Left lung (tissue), 10 donors: ENCODE measurements around the gene CD300LG. TPM values are rescaled to one million over a fixed set of nuclear protein-coding genes. Genes with fewer than 3 reads are reported as not detected.

Experiments
- ATAC-seq: fragments of 200-7000 bp; cut with Tn5 transposase; one replicate; pipeline ENCODE4 v1.9.1; 2020; ENCODE audit warnings: moderate library complexity
- DNase-seq, 4 donors: peaks; one replicate each; pipeline ENCODE4 v3.0.0-alpha.2; 2013 to 2020
- H3K27ac ChIP-seq, 2 donors: fragments of 200-600 bp; sonication (generic) in 1 of 2; one replicate each; pipeline versions ENCODE4 v1.5.0 to v1.8.0; 2020 to 2021
- H3K27me3 ChIP-seq, 2 donors: fragments of 200-600 bp; sonication (generic) in 1 of 2; one replicate each; pipeline versions ENCODE4 v1.5.0 to v1.8.0; 2020 to 2021
- H3K36me3 ChIP-seq, 2 donors: fragments of 200-600 bp; sonication (generic) in 1 of 2; one replicate each; pipeline versions ENCODE4 v1.5.0 to v1.8.0; 2020 to 2021
- H3K4me1 ChIP-seq, 2 donors: fragments of 200-600 bp; one replicate each; pipeline ENCODE4 v1.8.0; 2021
- H3K4me3 ChIP-seq, 2 donors: fragments of 200-600 bp; sonication (generic) in 1 of 2; one replicate each; pipeline versions ENCODE4 v1.5.0 to v1.8.0; 2020 to 2021; ENCODE audit warnings: mild to moderate bottlenecking in 1 of 2
- H3K9me3 ChIP-seq, 2 donors: fragments of 200-600 bp; sonication (generic) in 1 of 2; one replicate each; pipeline versions ENCODE4 v1.5.0 to v1.8.0; 2020 to 2021
- CTCF ChIP-seq, 2 donors: fragments of 200-600 bp; sonication (generic) in 1 of 2; IDR thresholded peaks; one replicate each; pipeline versions ENCODE4 v1.5.0 to v1.8.0; 2021; ENCODE audit warnings: antibody characterized with exemption in 2 of 2
- intact Hi-C, 2 donors: fragments of 100-400 bp; cut with DNase I; formaldehyde crosslinking; loops; one replicate each; pipeline versions ENCODE4 v1.11.2 to v1.14.2; 2022
- polyA plus RNA-seq, 6 donors: library from polyadenylated mRNA; unstranded; fragments of 120-200 nt; gene quantifications; one replicate each; pipeline ENCODE4 v1.2.1, GENCODE V29; 2013; ENCODE audit not compliant: insufficient read length in 6 of 6
- total RNA-seq, 2 donors: library from RNA; stranded (reverse); fragmentation: NEBNext Ultra II Directional; extraction: Animal tissue kit (Norgen Biotek cat#: 25700); gene quantifications; one replicate each; pipeline ENCODE4 v1.2.1, GENCODE V29; 2021
- donor health status: DM: no; HTN: yes; CAD: no.
- donor health status: DM: no; HTN: no; CAD: no.

The CD300LG gene
- total and polyA plus RNA-seq, 8 donors, result 0.53 to 7.1 (median 1.5) TPM

- TF ChIP-seq CTCF (IDR thresholded peaks at IDR 0.05), result no peak
- no peaks in the 10 kb centered on the region for H3K9me3 ChIP-seq
- H3K27ac ChIP-seq, result no peak overlapping the region
- ATAC-seq (no peak), DNase-seq (no peak)
- H3K4me1 ChIP-seq, result peaks cover 5 to 8% of the 10 kb centered on the region in 2 donors
- intact Hi-C loops, result no loop called here
- peaks cover 0 to 56% of the 10 kb centered on the region in 2 donors for H3K36me3 ChIP-seq
- H3K4me3 ChIP-seq, result no peak overlapping the region
- H3K27me3 ChIP-seq, result no peaks in the 10 kb centered on the region
These were observed 30.3 kb upstream of the CD300LG start for GRCh38 chr17:43816336-43817320.

- ATAC-seq (no peak), DNase-seq (no peak)
- TF ChIP-seq CTCF (IDR thresholded peaks at IDR 0.05), result no peak
- Histone ChIP-seq H3K4me1 (peaks cover 5 to 10% of the 10 kb centered on the region in 2 donors), H3K27me3 (no peaks in the 10 kb centered on the region), H3K4me3 (no peak overlapping the region), H3K36me3 (peaks cover 0 to 48% of the 10 kb centered on the region in 2 donors), H3K27ac (no peak overlapping the region), H3K9me3 (no peaks in the 10 kb centered on the region)
- intact Hi-C loops, result no loop called here
These were observed 29.1 kb upstream of the CD300LG start for GRCh38 chr17:43817826-43818225.

DNA sequence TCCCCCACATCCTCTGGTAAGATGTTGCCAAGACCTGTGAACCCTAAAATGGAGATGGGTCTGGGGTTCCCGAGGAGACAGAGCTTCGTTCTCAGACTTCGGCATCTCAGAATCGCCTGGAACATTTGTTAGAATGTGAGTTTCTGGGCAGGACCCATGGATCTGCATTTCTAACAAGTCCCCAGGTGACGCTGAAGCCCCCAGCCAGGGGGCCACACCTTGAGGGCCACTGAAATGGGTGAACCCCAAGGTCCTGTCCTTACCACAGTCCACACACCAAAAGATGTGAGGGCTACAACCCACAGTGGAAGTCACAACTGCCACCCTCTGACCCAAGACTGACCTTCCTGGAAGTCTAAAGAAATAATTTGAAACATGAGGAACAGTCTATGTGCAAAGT lies 28.0 kb upstream of the CD300LG start:
- intact Hi-C loops, result no loop called here
- Histone ChIP-seq H3K27ac (no peak overlapping the region), H3K9me3 (no peaks in the 10 kb centered on the region), H3K4me1 (peaks cover 5 to 16% of the 10 kb centered on the region in 2 donors), H3K4me3 (no peak overlapping the region), H3K27me3 (no peaks in the 10 kb centered on the region), H3K36me3 (peaks cover 0 to 36% of the 10 kb centered on the region in 2 donors)
- no peak for TF ChIP-seq CTCF (IDR thresholded peaks at IDR 0.05)
- DNase-seq, result no peak
- ATAC-seq, result no peak

- DNase-seq (no peak), ATAC-seq (no peak)
- no peaks in the 10 kb centered on the region for H3K9me3 ChIP-seq
- H3K4me1 ChIP-seq, result peaks cover 0 to 12% of the 10 kb centered on the region in 2 donors
- no peaks in the 10 kb centered on the region for H3K27me3 ChIP-seq
- no peak overlapping the region for H3K27ac ChIP-seq
- H3K4me3 ChIP-seq, result no peak overlapping the region
- H3K36me3 ChIP-seq, result peaks cover 0 to 40% of the 10 kb centered on the region in 2 donors
- TF ChIP-seq CTCF (IDR thresholded peaks at IDR 0.05), result no peak
- intact Hi-C loops, result no loop called here
These were observed 26.2 kb upstream of the CD300LG start for GRCh38 chr17:43820759-43821158.

DNA sequence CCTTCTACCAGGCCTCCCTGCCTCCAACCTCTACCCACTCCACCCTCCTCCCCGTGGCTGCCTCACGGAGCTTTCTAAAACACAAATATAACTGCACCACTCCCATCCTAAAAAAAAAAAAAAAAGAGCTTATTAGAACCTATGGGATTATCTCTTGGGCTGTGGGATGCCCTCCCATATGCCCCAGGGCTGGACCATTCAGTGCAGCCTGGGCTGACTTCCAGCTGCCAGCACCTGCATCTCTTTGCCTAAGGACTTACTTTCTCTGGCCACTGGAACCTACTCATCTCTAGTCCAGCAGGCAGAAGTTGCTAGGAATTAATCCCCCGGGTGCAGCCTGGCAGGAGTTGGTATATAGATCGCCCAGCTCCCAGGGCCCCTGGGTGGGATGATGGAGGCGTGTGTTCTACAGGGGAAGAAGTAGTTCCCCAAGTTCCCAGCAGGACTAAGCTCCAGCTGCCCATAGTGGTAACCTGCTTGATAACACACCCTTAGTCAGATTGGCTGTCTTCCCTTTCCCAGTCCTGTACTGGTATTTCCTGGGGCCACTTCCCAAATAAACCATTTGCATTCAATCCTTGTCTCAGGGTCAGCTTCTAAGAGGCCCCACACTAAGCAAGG lies 24.3 kb upstream of the CD300LG start:
- Histone ChIP-seq H3K36me3 (peaks cover 0 to 41% of the 10 kb centered on the region in 2 donors), H3K9me3 (no peaks in the 10 kb centered on the region), H3K4me3 (no peak overlapping the region), H3K27ac (peak overlapping the region; percentile 46 to 51), H3K4me1 (peaks cover 0 to 12% of the 10 kb centered on the region in 2 donors), H3K27me3 (no peaks in the 10 kb centered on the region)
- TF ChIP-seq CTCF (IDR thresholded peaks at IDR 0.05), result no peak
- peak; percentile 8 for ATAC-seq
- no peak for DNase-seq
- intact Hi-C loops, result no loop called here
